ENCODE data around the gene HOPX. TPM values are rescaled to one million over a fixed set of nuclear protein-coding genes. Genes with fewer than 3 reads are reported as not detected.
"Not testable (repeated sequence)": the region's sequence is repeated elsewhere in the genome, so short reads cannot be mapped to it uniquely, and the experiment has no call there.

The HOPX gene
- polyA plus RNA-seq, 1 experiment: not detected

DNA sequence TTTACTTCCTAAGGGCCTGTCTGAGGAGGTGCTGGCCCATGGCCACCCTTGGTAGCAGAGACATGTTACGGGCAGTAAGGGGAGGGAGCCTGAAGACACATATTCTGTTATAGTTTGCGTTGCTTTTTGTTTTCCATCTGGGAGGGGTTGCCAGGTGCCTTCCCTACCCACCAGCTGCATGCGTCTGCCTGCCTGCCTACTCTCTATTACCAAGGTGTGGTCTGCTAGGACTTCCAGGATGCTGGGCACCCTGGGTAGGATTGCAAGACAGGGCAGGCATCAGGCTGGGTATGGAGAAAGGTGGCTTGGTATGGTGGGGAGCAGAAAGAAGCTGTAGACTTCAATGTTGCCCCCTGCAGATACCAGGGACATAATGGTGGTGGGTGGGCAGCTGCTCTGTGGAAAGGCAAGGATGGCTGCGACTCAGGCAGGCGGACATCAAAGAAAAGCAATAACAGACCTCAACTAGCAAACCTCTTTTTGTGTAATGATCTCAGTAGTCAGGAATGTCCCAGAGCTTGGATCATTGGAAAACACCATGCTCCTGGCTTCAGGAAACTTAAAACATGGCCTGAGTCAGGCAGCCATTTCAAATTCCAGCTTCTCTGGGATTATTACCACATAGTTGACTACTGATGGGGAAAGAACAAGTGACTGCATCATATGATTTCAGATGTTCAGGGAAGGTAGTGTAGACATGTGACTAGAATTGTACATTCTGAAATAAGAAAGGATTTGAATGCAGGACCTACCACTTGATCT lies 67.8 kb downstream of the HOPX start:
- H3K36me3 ChIP-seq (ENCODE audit: control insufficient read depth, insufficient read depth, low read length): no peaks in the 10 kb centered on the region
- ChIA-PET POLR2A (no interaction called here), CTCF (interaction anchor here (0.6 to 0.7 kb wide), 2 partner anchors 10 to 239 kb away, joined by 3 to 4 read pairs; no protein-coding TSS in a partner anchor)
- peaks cover 6% of the 10 kb centered on the region; the same call in 1 of the 2 replicates for H3K27me3 ChIP-seq (ENCODE audit: control insufficient read depth, insufficient read depth, low read length)
- no peak for DNase-seq (ENCODE audit: low read depth)
- H3K4me3 ChIP-seq (ENCODE audit: low read depth, low read length): no peak overlapping the region
- TF ChIP-seq, protein P1, sequence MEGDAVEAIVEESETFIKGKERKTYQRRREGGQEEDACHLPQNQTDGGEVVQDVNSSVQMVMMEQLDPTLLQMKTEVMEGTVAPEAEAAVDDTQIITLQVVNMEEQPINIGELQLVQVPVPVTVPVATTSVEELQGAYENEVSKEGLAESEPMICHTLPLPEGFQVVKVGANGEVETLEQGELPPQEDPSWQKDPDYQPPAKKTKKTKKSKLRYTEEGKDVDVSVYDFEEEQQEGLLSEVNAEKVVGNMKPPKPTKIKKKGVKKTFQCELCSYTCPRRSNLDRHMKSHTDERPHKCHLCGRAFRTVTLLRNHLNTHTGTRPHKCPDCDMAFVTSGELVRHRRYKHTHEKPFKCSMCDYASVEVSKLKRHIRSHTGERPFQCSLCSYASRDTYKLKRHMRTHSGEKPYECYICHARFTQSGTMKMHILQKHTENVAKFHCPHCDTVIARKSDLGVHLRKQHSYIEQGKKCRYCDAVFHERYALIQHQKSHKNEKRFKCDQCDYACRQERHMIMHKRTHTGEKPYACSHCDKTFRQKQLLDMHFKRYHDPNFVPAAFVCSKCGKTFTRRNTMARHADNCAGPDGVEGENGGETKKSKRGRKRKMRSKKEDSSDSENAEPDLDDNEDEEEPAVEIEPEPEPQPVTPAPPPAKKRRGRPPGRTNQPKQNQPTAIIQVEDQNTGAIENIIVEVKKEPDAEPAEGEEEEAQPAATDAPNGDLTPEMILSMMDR (IDR thresholded peaks at IDR 0.05; ENCODE audit: insufficient read depth, low read depth, low read length): no peak

DNA sequence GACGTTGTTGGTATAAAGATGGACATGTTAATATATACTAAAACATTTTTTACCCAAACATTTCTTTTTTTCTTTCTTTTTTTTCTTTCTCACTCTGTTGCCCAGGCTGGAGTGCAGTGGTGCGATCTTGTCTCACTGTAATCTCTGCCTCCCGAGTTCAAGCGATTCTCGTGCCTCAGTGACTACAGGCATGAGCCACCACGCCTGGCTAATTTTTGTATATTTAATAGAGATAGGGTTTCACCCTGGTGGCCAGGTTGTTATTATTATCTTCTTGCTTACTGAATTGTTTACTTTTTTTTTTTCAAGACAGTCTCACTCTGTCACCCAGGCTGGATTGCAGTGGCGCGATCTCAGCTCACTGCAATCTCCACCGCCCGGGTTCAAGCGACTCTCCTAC lies 68.8 kb downstream of the HOPX start:
- Histone ChIP-seq H3K4me3 (ENCODE audit: low read depth, low read length) (no peak overlapping the region), H3K27me3 (ENCODE audit: control insufficient read depth, insufficient read depth, low read length) (peaks cover 6% of the 10 kb centered on the region), H3K36me3 (ENCODE audit: control insufficient read depth, insufficient read depth, low read length) (no peaks in the 10 kb centered on the region)
- DNase-seq (ENCODE audit: low read depth): no peak
- ChIA-PET CTCF (interaction anchor here (1.1 kb wide), 1 partner anchor 152 kb away, joined by 3 read pairs; no protein-coding TSS in a partner anchor), POLR2A (no interaction called here)
- TF ChIP-seq, protein P1 (IDR thresholded peaks at IDR 0.05; ENCODE audit: insufficient read depth, low read depth, low read length): no peak

DNA sequence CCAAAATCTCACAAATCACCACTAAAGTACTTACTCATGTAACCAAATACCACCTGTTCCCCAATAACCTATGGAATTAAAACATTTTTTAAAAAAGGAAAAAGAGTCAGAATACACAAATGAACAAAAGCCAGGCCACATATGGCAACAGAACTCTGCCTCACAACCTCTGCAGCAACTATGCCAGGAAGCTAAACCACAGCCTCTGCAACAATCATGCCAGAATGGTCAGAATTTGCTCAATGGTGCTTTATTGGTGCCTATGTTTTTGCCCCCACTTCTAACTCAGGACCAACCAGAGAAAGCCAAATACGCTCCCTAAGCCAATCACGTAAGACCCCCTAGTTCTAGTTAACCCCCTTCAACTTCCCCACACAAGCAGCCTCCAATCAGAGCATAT lies 69.6 kb downstream of the HOPX start:
- TF ChIP-seq, protein P1 (IDR thresholded peaks at IDR 0.05; ENCODE audit: insufficient read depth, low read depth, low read length): no peak
- ChIA-PET CTCF (no interaction called here), POLR2A (no interaction called here)
- peaks cover 8% of the 10 kb centered on the region for H3K27me3 ChIP-seq (ENCODE audit: control insufficient read depth, insufficient read depth, low read length)
- no peak overlapping the region for H3K4me3 ChIP-seq (ENCODE audit: low read depth, low read length)
- H3K36me3 ChIP-seq (ENCODE audit: control insufficient read depth, insufficient read depth, low read length): no peaks in the 10 kb centered on the region
- DNase-seq (ENCODE audit: low read depth): no peak

DNA sequence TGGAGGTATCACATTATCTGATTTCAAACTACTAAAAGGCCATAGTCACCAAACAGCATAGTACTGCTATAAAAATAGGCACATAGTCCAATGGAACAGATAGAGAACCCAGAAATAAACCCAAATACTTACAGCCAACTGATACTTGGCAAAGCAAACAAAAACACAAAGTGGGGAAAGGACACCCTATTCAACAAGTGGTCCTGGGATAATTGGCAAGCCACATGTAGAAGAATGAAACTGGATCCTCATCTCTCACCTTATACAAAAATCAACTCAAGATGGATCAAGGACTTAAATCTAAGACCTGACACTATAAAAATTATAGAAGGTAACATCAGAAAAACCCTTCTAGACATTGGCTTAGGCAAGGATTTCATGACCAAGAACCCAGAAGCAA lies 70.9 kb downstream of the HOPX start:
- POLR2A ChIA-PET; DNase-seq (ENCODE audit: low read depth); H3K27me3 ChIP-seq (ENCODE audit: control insufficient read depth, insufficient read depth, low read length); H3K36me3 ChIP-seq (ENCODE audit: control insufficient read depth, insufficient read depth, low read length); H3K4me3 ChIP-seq (ENCODE audit: low read depth, low read length); CTCF ChIA-PET: not testable (repeated sequence)

DNA sequence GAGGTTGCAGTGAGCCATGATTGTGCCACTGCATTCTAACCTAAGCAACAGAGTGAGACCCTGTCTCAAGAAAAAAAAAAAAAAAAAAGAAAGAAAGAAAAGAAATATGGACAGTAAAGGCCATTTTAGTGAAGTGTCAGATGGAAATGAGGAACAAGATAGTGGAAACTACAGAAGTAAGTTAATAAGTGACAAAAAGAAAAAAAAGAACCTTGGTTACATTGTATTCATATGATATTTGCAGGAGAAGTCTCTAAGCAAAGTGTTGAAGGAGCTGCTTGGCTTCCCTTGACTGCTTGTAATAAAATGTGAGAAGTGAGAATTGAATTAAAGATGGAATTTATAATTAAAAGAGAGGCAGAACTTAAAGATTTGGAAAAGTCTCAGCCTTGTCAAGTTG lies 73.2 kb downstream of the HOPX start:
- ChIA-PET POLR2A (no interaction called here), CTCF (no interaction called here)
- peaks cover 11% of the 10 kb centered on the region for H3K27me3 ChIP-seq (ENCODE audit: control insufficient read depth, insufficient read depth, low read length)
- no peak overlapping the region for H3K4me3 ChIP-seq (ENCODE audit: low read depth, low read length)
- TF ChIP-seq, protein P1 (IDR thresholded peaks at IDR 0.05; ENCODE audit: insufficient read depth, low read depth, low read length): no peak
- no peaks in the 10 kb centered on the region for H3K36me3 ChIP-seq (ENCODE audit: control insufficient read depth, insufficient read depth, low read length)
- DNase-seq (ENCODE audit: low read depth): no peak

DNA sequence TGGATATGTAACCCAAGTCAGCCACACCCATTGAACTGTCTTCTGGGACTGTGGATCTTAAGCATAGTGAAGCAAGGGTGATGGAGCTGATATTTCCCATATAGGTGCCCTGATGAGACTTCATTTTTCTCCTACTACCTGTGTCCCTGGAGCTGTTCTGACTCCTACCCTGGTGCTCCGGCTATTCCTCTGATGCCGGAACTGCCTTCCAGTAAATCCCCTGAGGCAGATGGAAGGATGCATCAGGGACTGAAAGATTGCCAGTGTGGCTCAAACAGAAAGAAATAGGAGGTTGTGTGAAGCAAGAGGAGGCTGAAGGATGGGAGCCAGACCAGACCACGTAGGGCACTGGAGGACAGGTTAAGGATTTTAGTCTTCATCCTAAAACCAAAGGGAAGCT lies 74.7 kb downstream of the HOPX start:
- peaks cover 11% of the 10 kb centered on the region for H3K27me3 ChIP-seq (ENCODE audit: control insufficient read depth, insufficient read depth, low read length)
- ChIA-PET POLR2A (no interaction called here), CTCF (no interaction called here)
- TF ChIP-seq, protein P1 (IDR thresholded peaks at IDR 0.05; ENCODE audit: insufficient read depth, low read depth, low read length): no peak
- H3K36me3 ChIP-seq (ENCODE audit: control insufficient read depth, insufficient read depth, low read length): no peaks in the 10 kb centered on the region
- H3K4me3 ChIP-seq (ENCODE audit: low read depth, low read length): no peak overlapping the region
- no peak for DNase-seq (ENCODE audit: low read depth)

DNA sequence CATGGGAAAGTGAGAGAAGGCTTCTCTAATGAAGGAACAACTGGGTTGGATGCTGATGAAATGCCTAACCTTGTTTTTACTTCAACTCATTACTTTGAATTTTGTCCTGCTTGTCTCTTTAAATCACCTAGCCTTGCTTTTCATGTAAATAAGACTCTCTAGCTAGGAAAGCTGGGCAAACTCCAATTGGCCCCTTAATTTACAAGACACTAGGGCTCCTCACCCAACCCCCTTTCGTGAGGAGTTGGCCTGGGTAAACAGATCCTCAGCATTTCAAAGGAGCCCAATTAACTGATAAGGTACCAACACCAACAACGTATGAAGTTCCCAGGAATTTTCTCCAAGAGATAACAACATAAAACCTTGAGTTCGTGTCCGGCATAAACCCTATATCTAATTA lies 75.6 kb downstream of the HOPX start:
- CTCF ChIA-PET: interaction anchor here (1.1 kb wide), 1 partner anchor 30 kb away, joined by 3 read pairs; no protein-coding TSS in a partner anchor
- POLR2A ChIA-PET: not testable (repeated sequence)

More for the DNA sequence above, 75.6 kb downstream of the HOPX start:
- not testable (repeated sequence) for H3K36me3 ChIP-seq (ENCODE audit: control insufficient read depth, insufficient read depth, low read length); DNase-seq (ENCODE audit: low read depth); H3K4me3 ChIP-seq (ENCODE audit: low read depth, low read length)
- peaks cover 11% of the 10 kb centered on the region for H3K27me3 ChIP-seq (ENCODE audit: control insufficient read depth, insufficient read depth, low read length)

Data from BJ (cell line).